HepG2 (cell line): Measurements from ENCODE around the gene DLG2. TPM values are rescaled to one million over a fixed set of nuclear protein-coding genes. Genes with fewer than 3 reads are reported as not detected.

ENCODE experiments used
- ATAC-seq: fragments of 200-7000 bp; cut with Tn5 transposase; 3 replicates; pipeline ENCODE4 v1.9.1; 2020; ENCODE audit warnings: mild to moderate bottlenecking, moderate library complexity
- BruUV-seq: library from RNA; stranded (reverse); fragments of 400-500 nt; replicated peaks from 2 replicates; lab custom pipeline; 2021; lab: Mats Ljungman, UMichigan
- CTCF ChIA-PET: fragments of 300-600 bp; formaldehyde crosslinking; extraction: SDS; loops from one replicate; lab custom pipeline; 2021; ENCODE audit warnings: low total read pairs, inconsistent platforms, low intra/inter-chr PET ratio; lab: Yijun Ruan, JAX
- POLR2A ChIA-PET: fragments of 350-600 bp; sonication (Branson Sonifier 250); formaldehyde crosslinking; loops from one replicate; lab custom pipeline; 2020; ENCODE audit warnings: antibody characterized with exemption, inconsistent platforms; lab: Yijun Ruan, JAX
- DNase-seq: peaks from one replicate; pipeline ENCODE4 v3.0.0-alpha.2; 2015; ENCODE audit warnings: low spot score
- FAIRE-seq: peaks from 3 replicates; lab custom pipeline; 2011; peaks lifted over from hg19 to GRCh38; lab: Jason Lieb, UNC
- H2AFZ ChIP-seq: one replicate; pipeline ENCODE4 v1.6.1; 2011; ENCODE audit warnings: low read length, inconsistent platforms
- H3K27ac ChIP-seq: fragments of 300-600 bp; 3 replicates; pipeline ENCODE4 v1.8.0; 2011; ENCODE audit warnings: mixed run types, mild to moderate bottlenecking, mixed read lengths, low read length, inconsistent platforms; ENCODE audit not compliant: insufficient read depth; ENCODE audit errors: extremely low read length
- H3K27me3 ChIP-seq, 2 experiments: fragments of 200-600 bp in 1 of 2; 2 replicates in 1 of 2; 3 replicates in 1 of 2; pipeline versions ENCODE4 v1.6.0 to v1.8.0; 2011; ENCODE audit warnings: low read length in 2 of 2, mild to moderate bottlenecking in 2 of 2, moderate library complexity in 2 of 2, inconsistent platforms in 1 of 2; ENCODE audit not compliant: insufficient read depth in 2 of 2, control insufficient read depth in 1 of 2
- H3K36me3 ChIP-seq, 2 experiments: fragments of 200-600 bp in 1 of 2; replicated peaks in 1 of 2; 2 replicates in 1 of 2; 3 replicates in 1 of 2; pipeline versions ENCODE4 v1.5.1 to v1.8.0; 2011; ENCODE audit warnings: low read length in 2 of 2, inconsistent platforms in 1 of 2; ENCODE audit not compliant: insufficient read depth in 2 of 2, control insufficient read depth in 1 of 2
- H3K4me1 ChIP-seq: 2 replicates; pipeline ENCODE4 v1.5.1; 2012; ENCODE audit warnings: low read length, inconsistent platforms; ENCODE audit not compliant: insufficient read depth
- H3K4me2 ChIP-seq: 2 replicates; pipeline ENCODE4 v1.6.0; 2011; ENCODE audit warnings: low read depth, low read length, inconsistent platforms
- H3K4me3 ChIP-seq, 3 experiments: fragments of 200-600 bp in 1 of 3; sonication (generic), shearing (Covaris generic) in 1 of 3; replicated peaks in 1 of 3; 2 replicates each; pipeline ENCODE4 v1.5.1; 2011 to 2016; ENCODE audit warnings: low read length in 3 of 3, inconsistent platforms in 2 of 3, low read depth in 2 of 3, mild to moderate bottlenecking in 2 of 3, control low read depth in 1 of 3, mixed read lengths in 1 of 3; ENCODE audit not compliant: insufficient read depth in 1 of 3
- H3K79me2 ChIP-seq: one replicate; pipeline ENCODE4 v1.6.1; 2011; ENCODE audit warnings: low read length, inconsistent platforms; ENCODE audit not compliant: insufficient read depth
- H3K9ac ChIP-seq: 2 replicates; pipeline ENCODE4 v1.6.0; 2011; ENCODE audit warnings: mild to moderate bottlenecking, low read depth, low read length, inconsistent platforms; ENCODE audit not compliant: insufficient read depth
- H3K9me3 ChIP-seq: 2 replicates; pipeline ENCODE4 v1.5.1; 2012; ENCODE audit warnings: mild to moderate bottlenecking, low read length
- H4K20me1 ChIP-seq: 2 replicates; pipeline ENCODE4 v1.6.0; 2011; ENCODE audit warnings: inconsistent platforms, mild to moderate bottlenecking, low read length, moderate library complexity; ENCODE audit not compliant: insufficient read depth
- ARID3A ChIP-seq: IDR thresholded peaks from 2 replicates; pipeline ENCODE4 v1.6.1; 2012; ENCODE audit warnings: low read depth, low read length, improper control_type of control experiment
- CEBPZ ChIP-seq: IDR thresholded peaks from 2 replicates; pipeline ENCODE4 v1.6.1; 2012; ENCODE audit warnings: low read length, improper control_type of control experiment
- KDM5A ChIP-seq: fragments of 200-600 bp; sonication (generic); IDR thresholded peaks from 2 replicates; pipeline ENCODE4 v1.7.0; 2018; ENCODE audit warnings: antibody characterized with exemption, mild to moderate bottlenecking, low read length, borderline replicate concordance
- MEIS1 ChIP-seq: sonication (generic); formaldehyde crosslinking; IDR thresholded peaks from 2 replicates; pipeline ENCODE4 v1.9.0; 2021; ENCODE audit warnings: mild to moderate bottlenecking, missing genetic modification reagents, moderate library complexity, borderline replicate concordance
- SATB2 ChIP-seq: sonication (generic); formaldehyde crosslinking; IDR thresholded peaks from 2 replicates; pipeline ENCODE4 v1.5.0; 2020; ENCODE audit warnings: missing genetic modification reagents
- SMAD9 ChIP-seq: sonication (generic); formaldehyde crosslinking; IDR thresholded peaks from 2 replicates; pipeline ENCODE4 v1.5.1; 2020; ENCODE audit warnings: mild to moderate bottlenecking, missing genetic modification reagents
- TP53 ChIP-seq: sonication (generic); formaldehyde crosslinking; conservative IDR thresholded peaks from 2 replicates; pipeline ENCODE4 v1.4.0; 2020; ENCODE audit warnings: missing genetic modification reagents
- ZNF558 ChIP-seq: sonication (generic); formaldehyde crosslinking; IDR thresholded peaks from 2 replicates; pipeline ENCODE4 v1.9.0; 2022; ENCODE audit warnings: mild to moderate bottlenecking, missing genetic modification reagents, borderline replicate concordance
- ZNF672 ChIP-seq: sonication (generic); formaldehyde crosslinking; IDR thresholded peaks from 2 replicates; pipeline ENCODE4 v1.8.1; 2022; ENCODE audit warnings: missing genetic modification reagents
- ZNF792 ChIP-seq: IDR thresholded peaks from 2 replicates; pipeline ENCODE4 v1.6.1; 2016
- ZSCAN20 ChIP-seq: sonication (generic); formaldehyde crosslinking; IDR thresholded peaks from 2 replicates; pipeline ENCODE4 v1.4.0; 2020; ENCODE audit warnings: missing genetic modification reagents, mild to moderate bottlenecking, borderline replicate concordance
- WGBS: methylation state at CpG from one replicate; pipeline ENCODE4 v1.1.6; 2017; ENCODE audit warnings: low lambda C conversion rate; 5-methylcytosine and 5-hydroxymethylcytosine counted together
- in situ Hi-C: cut with HindIII; loops from 2 replicates; pipeline ENCODE4 v1.10.0; 2017; ENCODE audit warnings: low pct_unique_long_range_greater_than_20kb; ENCODE audit not compliant: extremely low pct_ligation_motif_present
- intact Hi-C: fragments of 100-400 bp; cut with micrococcal nuclease; formaldehyde crosslinking; loops from one replicate; pipeline ENCODE4 v1.10.0; 2022; ENCODE audit not compliant: unreplicated experiment
- polyA plus RNA-seq, 8 experiments: library from polyadenylated mRNA; depleted of rRNA in 3 of 8; stranded (reverse) in 7 of 8; unstranded in 1 of 8; fragments of >200 nt; fragmentation: Illumina TruSeq in 4 of 8; extraction: Trizol in 4 of 8; gene quantifications; 2 replicates each; pipeline versions ENCODE4 v1.2.1 to v1.2.3, GENCODE V29; 2011 to 2016; ENCODE audit warnings: low read depth in 4 of 8, missing spikeins in 1 of 8, mixed read lengths in 1 of 8; ENCODE audit not compliant: insufficient read depth in 1 of 8
- total RNA-seq, 5 experiments: library from RNA; depleted of rRNA; stranded (reverse); fragments of >200 nt; fragmentation: Illumina TruSeq; extraction: Trizol; gene quantifications; 2 replicates each; pipeline ENCODE4 v1.2.3, GENCODE V29; 2016; ENCODE audit warnings: low read depth in 1 of 5
- TF ChIP-seq, protein P1 (sequence below): sonication (generic); formaldehyde crosslinking; IDR thresholded peaks from 2 replicates; pipeline ENCODE4 v1.4.0; 2020; ENCODE audit warnings: mild to moderate bottlenecking, low read depth, missing genetic modification reagents

The DLG2 gene
- total and polyA plus RNA-seq, 2 of the 13 experiments (the other 11 are each of a cell fraction or from before 2014, with no cell fraction given): 0.46 to 1.0 TPM

DNA sequence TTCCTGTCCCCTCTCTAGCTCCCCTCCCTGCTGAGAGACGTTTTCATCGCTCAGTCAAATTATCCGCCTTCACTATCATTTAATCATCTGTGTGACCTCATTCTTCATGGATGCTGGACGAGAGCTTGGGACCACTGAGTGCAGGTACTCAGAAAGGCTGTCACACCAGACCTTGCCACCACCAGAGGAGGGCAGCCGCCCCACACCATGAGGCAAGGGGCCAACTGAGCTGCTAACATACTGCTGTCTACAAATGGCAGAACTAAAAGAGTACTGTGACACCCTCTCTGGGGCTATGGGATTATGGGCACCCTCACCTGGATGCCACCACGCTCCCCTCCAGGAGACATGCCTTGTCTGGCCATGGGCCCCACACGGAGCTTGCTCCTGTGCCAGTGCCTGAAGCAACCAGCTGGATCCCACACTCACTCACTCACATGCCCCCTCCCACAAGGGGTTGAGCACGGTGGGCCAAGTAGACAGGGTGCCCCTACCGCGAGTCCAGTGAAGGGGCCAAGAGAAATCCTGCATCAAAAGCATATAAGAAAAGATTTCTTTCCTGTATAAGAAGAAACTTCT, 1670.9 kb downstream of the DLG2 start:
- 42% methylated on average over 10 of the region's 10 CpGs for WGBS
- Histone ChIP-seq H2AFZ (no peak overlapping the region), H3K79me2 (no peaks in the 10 kb centered on the region), H3K4me3 (no peak overlapping the region), H4K20me1 (no peaks in the 10 kb centered on the region), H3K27me3 (no peaks in the 10 kb centered on the region), H3K4me2 (no peak overlapping the region), H3K36me3 (no peaks in the 10 kb centered on the region), H3K4me1 (no peaks in the 10 kb centered on the region), H3K27ac (no peak overlapping the region), H3K9me3 (no peaks in the 10 kb centered on the region), H3K9ac (no peak overlapping the region)
- in situ Hi-C loops (no loop called here), intact Hi-C loops (no loop called here)
- CTCF ChIA-PET: no interaction called here
- no peak for DNase-seq
- no peak; the same call in 2 of the 3 replicates for ATAC-seq
- POLR2A ChIA-PET: no interaction called here
- BruUV-seq: no TSS peak
- no peak for FAIRE-seq
- TF ChIP-seq SATB2 (CRISPR knock-in tag): no peak
- TF ChIP-seq ZNF558 (CRISPR knock-in tag): no peak
- TF ChIP-seq CEBPZ: no peak

DNA sequence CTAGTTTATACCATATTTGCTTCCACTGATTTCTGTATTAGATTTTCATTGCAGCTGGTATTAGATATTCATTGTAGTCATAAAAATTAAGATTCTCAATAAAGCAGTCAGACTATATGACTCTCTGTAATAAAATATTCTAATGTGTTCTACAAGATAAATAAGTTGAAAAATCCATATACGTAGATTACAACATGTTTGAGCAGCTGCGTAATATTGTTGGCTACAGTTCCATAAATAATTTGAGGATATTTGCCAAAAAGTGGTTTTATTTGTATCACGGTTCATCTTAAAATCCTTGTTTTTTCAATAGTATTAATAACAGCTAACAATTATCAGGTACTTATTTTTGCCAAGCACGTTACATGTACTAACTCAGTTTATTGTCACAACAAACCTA, 1672.4 kb downstream of the DLG2 start:
- no peaks in the 10 kb centered on the region for H3K4me1 ChIP-seq
- POLR2A ChIA-PET: no interaction called here
- intact Hi-C loops: no loop called here
- no peak overlapping the region for H3K27ac ChIP-seq
- no TSS peak for BruUV-seq
- H3K9me3 ChIP-seq: no peaks in the 10 kb centered on the region
- in situ Hi-C loops: no loop called here
- no peaks in the 10 kb centered on the region for H4K20me1 ChIP-seq
- no peaks in the 10 kb centered on the region for H3K27me3 ChIP-seq
- H3K4me3 ChIP-seq: no peak overlapping the region
- no peak for DNase-seq
- no peak for ATAC-seq
- H3K79me2 ChIP-seq: no peaks in the 10 kb centered on the region
- 43% methylated on average over 4 of the region's 4 CpGs for WGBS
- CTCF ChIA-PET: no interaction called here
- no peak overlapping the region for H3K4me2 ChIP-seq
- TF ChIP-seq ZNF792: no peak
- TF ChIP-seq ZSCAN20: no peak
- TF ChIP-seq ZNF672 (CRISPR knock-in tag): no peak
- TF ChIP-seq MEIS1 (CRISPR knock-in tag): no peak
- no peak for TF ChIP-seq ARID3A
- TF ChIP-seq, protein P1, sequence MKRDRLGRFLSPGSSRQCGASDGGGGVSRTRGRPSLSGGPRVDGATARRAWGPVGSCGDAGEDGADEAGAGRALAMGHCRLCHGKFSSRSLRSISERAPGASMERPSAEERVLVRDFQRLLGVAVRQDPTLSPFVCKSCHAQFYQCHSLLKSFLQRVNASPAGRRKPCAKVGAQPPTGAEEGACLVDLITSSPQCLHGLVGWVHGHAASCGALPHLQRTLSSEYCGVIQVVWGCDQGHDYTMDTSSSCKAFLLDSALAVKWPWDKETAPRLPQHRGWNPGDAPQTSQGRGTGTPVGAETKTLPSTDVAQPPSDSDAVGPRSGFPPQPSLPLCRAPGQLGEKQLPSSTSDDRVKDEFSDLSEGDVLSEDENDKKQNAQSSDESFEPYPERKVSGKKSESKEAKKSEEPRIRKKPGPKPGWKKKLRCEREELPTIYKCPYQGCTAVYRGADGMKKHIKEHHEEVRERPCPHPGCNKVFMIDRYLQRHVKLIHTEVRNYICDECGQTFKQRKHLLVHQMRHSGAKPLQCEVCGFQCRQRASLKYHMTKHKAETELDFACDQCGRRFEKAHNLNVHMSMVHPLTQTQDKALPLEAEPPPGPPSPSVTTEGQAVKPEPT (CRISPR knock-in tag): no peak
- TF ChIP-seq KDM5A: no peak
- TF ChIP-seq TP53 (CRISPR knock-in tag): no peak
- TF ChIP-seq SMAD9 (CRISPR knock-in tag): no peak
- no peak overlapping the region for H2AFZ ChIP-seq
- FAIRE-seq: no peak
- H3K36me3 ChIP-seq: no peaks in the 10 kb centered on the region
- H3K9ac ChIP-seq: no peak overlapping the region
